Brain microvascular endothelial cell (primary cell): Measurements from ENCODE around the gene CACNA2D3.

Experiments
- DNase-seq: peaks from one replicate; pipeline ENCODE4 v3.0.0-alpha.2; 2020
- H3K27ac ChIP-seq: fragments of 250-450 bp; sonication (Bioruptor Pico); 2 replicates; pipeline ENCODE4 v1.5.1; 2020; ENCODE audit warnings: mild to moderate bottlenecking, moderate library complexity
- H3K27me3 ChIP-seq: fragments of 250-450 bp; sonication (Bioruptor Pico); replicated peaks from 2 replicates; pipeline ENCODE4 v1.5.1; 2020; ENCODE audit warnings: mild to moderate bottlenecking
- H3K36me3 ChIP-seq: fragments of 250-450 bp; sonication (Bioruptor Pico); replicated peaks from 2 replicates; pipeline ENCODE4 v1.5.1; 2020; ENCODE audit warnings: mild to moderate bottlenecking
- H3K4me3 ChIP-seq: 2 replicates; pipeline ENCODE4 v1.5.1; 2011; ENCODE audit warnings: low read depth, mild to moderate bottlenecking, control low read depth, low read length, moderate library complexity
- CTCF ChIP-seq: IDR thresholded peaks from 2 replicates; pipeline ENCODE4 v1.5.1; 2011; ENCODE audit warnings: low read depth, mild to moderate bottlenecking, moderate library complexity, low read length, control low read depth, inconsistent platforms; ENCODE audit errors: missing control alignments
- in situ Hi-C: cut with HindIII; loops from 2 replicates; pipeline ENCODE4 v1.10.0; 2017; ENCODE audit warnings: low sequenced_read_pairs, low pct_ligation_motif_present

The CACNA2D3 gene

DNA sequence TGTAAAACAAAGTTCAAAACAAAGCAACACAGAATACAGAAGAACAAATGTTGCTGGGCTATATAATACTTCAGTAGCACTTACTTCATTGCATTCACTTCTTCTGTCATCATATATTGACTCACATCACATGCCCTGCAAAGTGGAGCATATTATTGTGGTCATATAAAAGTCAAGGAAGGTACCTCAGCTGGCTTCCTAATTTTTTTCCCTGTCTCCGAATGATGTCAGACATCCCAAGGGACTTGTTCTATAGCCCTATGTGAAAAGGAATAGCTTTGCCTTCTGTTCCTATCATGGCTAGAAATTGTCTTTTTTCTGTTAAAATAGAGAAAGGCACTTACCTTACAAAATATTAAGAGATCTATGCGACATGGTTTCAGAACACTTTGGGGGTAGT, 696.1 kb downstream of the CACNA2D3 start:
- DNase-seq = no peak
- H3K27ac ChIP-seq = no peak overlapping the region
- H3K27me3 ChIP-seq = no peaks in the 10 kb centered on the region
- H3K36me3 ChIP-seq = no peaks in the 10 kb centered on the region
- H3K4me3 ChIP-seq = no peak overlapping the region
- no peak for TF ChIP-seq CTCF
- in situ Hi-C loops = no loop called here

GRCh38 chr3:54818942-54819341, 696.6 kb downstream of the CACNA2D3 start:
- no peak overlapping the region for H3K4me3 ChIP-seq
- H3K36me3 ChIP-seq = no peaks in the 10 kb centered on the region
- DNase-seq = no peak
- in situ Hi-C loops = no loop called here
- no peaks in the 10 kb centered on the region for H3K27me3 ChIP-seq
- no peak overlapping the region for H3K27ac ChIP-seq
- no peak for TF ChIP-seq CTCF

GRCh38 chr3:54819946-54820345, 697.6 kb downstream of the CACNA2D3 start:
- H3K27me3 ChIP-seq = no peaks in the 10 kb centered on the region
- in situ Hi-C loops = no loop called here
- H3K4me3 ChIP-seq = no peak overlapping the region
- no peak for DNase-seq
- H3K27ac ChIP-seq = no peak overlapping the region
- no peak for TF ChIP-seq CTCF
- no peaks in the 10 kb centered on the region for H3K36me3 ChIP-seq

- in situ Hi-C loops = no loop called here
- DNase-seq = peak; percentile 4
- Histone ChIP-seq H3K27me3 (no peaks in the 10 kb centered on the region), H3K4me3 (no peak overlapping the region), H3K27ac (no peak overlapping the region), H3K36me3 (no peaks in the 10 kb centered on the region)
- TF ChIP-seq CTCF = no peak
Observed at GRCh38 chr3:54822206-54822605, 699.9 kb downstream of the CACNA2D3 start.

DNA sequence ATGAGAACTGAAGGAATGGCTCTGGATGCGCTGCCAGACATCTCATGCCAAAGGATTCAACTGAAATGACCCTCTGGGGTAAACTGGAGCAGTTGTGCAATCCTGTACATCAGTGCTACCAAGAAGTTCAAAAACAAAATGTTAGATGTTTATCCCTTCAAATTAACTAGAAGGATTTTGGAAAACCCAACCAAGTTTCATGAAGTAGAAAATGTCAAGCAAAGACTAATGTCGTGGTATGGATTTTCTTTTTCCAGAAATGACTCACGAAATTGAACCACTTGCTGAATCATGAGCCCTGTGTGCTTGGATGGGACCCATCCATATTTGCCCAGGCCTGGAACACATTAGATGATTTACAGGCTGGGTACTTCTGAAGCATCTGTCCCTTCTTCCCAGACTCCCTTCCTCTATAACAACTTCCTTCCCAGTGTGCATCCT, 703.9 kb downstream of the CACNA2D3 start:
- no peak for DNase-seq
- H3K4me3 ChIP-seq = no peak overlapping the region
- no peaks in the 10 kb centered on the region for H3K36me3 ChIP-seq

More for the DNA sequence above, 703.9 kb downstream of the CACNA2D3 start:
- Histone ChIP-seq H3K27me3 (no peaks in the 10 kb centered on the region), H3K27ac (no peak overlapping the region)
- TF ChIP-seq CTCF = no peak
- in situ Hi-C loops = no loop called here
